Measurements from ENCODE around the gene IDH2. TPM values are rescaled to one million over a fixed set of nuclear protein-coding genes. Genes with fewer than 3 reads are reported as not detected.

The IDH2 gene
- total and polyA plus RNA-seq, 2 of the 13 experiments (the other 11 are each of a cell fraction or from before 2014, with no cell fraction given), result 121 to 145 TPM

DNA sequence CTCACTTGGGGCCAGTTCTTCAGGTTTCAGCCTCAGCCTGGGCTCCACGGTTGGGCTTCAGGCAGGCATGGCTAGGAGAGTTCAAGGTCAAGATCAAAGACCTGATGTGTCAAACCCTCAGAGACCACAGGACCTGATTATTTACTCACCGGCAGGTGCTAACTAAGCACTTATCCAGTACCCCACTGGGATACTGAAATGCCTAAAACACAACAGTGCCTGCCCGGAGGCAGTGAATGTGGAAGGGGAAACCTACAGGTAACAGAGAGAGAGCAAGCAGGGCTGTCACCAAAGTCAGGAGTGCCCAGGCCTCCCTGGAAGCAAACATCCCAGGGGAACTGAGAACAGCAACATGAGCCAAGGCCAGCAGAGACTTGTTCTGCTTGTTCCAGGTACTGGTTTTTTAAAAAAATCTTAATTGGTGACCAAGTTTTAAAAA, 6.7 kb downstream of the IDH2 start (continued):
- 0 out of 2 replicates have a peak, but pooled peaks have one; percentile 12 for TF ChIP-seq FOXK1 (CRISPR knock-in tag; IDR thresholded peaks at IDR 0.05; ENCODE audit: borderline replicate concordance, low read depth)
- TF ChIP-seq, protein P1, sequence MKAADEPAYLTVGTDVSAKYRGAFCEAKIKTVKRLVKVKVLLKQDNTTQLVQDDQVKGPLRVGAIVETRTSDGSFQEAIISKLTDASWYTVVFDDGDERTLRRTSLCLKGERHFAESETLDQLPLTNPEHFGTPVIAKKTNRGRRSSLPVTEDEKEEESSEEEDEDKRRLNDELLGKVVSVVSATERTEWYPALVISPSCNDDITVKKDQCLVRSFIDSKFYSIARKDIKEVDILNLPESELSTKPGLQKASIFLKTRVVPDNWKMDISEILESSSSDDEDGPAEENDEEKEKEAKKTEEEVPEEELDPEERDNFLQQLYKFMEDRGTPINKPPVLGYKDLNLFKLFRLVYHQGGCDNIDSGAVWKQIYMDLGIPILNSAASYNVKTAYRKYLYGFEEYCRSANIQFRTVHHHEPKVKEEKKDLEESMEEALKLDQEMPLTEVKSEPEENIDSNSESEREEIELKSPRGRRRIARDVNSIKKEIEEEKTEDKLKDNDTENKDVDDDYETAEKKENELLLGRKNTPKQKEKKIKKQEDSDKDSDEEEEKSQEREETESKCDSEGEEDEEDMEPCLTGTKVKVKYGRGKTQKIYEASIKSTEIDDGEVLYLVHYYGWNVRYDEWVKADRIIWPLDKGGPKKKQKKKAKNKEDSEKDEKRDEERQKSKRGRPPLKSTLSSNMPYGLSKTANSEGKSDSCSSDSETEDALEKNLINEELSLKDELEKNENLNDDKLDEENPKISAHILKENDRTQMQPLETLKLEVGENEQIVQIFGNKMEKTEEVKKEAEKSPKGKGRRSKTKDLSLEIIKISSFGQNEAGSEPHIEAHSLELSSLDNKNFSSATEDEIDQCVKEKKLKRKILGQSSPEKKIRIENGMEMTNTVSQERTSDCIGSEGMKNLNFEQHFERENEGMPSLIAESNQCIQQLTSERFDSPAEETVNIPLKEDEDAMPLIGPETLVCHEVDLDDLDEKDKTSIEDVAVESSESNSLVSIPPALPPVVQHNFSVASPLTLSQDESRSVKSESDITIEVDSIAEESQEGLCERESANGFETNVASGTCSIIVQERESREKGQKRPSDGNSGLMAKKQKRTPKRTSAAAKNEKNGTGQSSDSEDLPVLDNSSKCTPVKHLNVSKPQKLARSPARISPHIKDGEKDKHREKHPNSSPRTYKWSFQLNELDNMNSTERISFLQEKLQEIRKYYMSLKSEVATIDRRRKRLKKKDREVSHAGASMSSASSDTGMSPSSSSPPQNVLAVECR (CRISPR knock-in tag; IDR thresholded peaks at IDR 0.05; ENCODE audit: borderline replicate concordance), result peak; percentile 30; the same call in 1 of the 2 replicates
- 0 out of 2 replicates have a peak, but pooled peaks have one; percentile 26 for TF ChIP-seq SMAD3 (CRISPR knock-in tag; IDR thresholded peaks at IDR 0.05)
- peak in 1 of 2 experiments; percentile 43; a peak in 1 of 4 replicates for TF ChIP-seq KLF16 (CRISPR knock-in tag; IDR thresholded peaks at IDR 0.05)
- TF ChIP-seq, protein P2, sequence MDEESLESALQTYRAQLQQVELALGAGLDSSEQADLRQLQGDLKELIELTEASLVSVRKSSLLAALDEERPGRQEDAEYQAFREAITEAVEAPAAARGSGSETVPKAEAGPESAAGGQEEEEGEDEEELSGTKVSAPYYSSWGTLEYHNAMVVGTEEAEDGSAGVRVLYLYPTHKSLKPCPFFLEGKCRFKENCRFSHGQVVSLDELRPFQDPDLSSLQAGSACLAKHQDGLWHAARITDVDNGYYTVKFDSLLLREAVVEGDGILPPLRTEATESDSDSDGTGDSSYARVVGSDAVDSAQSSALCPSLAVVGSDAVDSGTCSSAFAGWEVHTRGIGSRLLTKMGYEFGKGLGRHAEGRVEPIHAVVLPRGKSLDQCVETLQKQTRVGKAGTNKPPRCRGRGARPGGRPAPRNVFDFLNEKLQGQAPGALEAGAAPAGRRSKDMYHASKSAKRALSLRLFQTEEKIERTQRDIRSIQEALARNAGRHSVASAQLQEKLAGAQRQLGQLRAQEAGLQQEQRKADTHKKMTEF (CRISPR knock-in tag; IDR thresholded peaks at IDR 0.05), result peak; percentile 41; the same call in 1 of the 2 replicates
- TF ChIP-seq, protein P3, sequence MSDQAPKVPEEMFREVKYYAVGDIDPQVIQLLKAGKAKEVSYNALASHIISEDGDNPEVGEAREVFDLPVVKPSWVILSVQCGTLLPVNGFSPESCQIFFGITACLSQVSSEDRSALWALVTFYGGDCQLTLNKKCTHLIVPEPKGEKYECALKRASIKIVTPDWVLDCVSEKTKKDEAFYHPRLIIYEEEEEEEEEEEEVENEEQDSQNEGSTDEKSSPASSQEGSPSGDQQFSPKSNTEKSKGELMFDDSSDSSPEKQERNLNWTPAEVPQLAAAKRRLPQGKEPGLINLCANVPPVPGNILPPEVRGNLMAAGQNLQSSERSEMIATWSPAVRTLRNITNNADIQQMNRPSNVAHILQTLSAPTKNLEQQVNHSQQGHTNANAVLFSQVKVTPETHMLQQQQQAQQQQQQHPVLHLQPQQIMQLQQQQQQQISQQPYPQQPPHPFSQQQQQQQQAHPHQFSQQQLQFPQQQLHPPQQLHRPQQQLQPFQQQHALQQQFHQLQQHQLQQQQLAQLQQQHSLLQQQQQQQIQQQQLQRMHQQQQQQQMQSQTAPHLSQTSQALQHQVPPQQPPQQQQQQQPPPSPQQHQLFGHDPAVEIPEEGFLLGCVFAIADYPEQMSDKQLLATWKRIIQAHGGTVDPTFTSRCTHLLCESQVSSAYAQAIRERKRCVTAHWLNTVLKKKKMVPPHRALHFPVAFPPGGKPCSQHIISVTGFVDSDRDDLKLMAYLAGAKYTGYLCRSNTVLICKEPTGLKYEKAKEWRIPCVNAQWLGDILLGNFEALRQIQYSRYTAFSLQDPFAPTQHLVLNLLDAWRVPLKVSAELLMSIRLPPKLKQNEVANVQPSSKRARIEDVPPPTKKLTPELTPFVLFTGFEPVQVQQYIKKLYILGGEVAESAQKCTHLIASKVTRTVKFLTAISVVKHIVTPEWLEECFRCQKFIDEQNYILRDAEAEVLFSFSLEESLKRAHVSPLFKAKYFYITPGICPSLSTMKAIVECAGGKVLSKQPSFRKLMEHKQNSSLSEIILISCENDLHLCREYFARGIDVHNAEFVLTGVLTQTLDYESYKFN (CRISPR knock-in tag; conservative IDR thresholded peaks at IDR 0.05), result peak; percentile 38; the same call in 1 of the 2 replicates
- peak; percentile 94 for TF ChIP-seq RARA (CRISPR knock-in tag; IDR thresholded peaks at IDR 0.05)
- TF ChIP-seq ZSCAN29 (CRISPR knock-in tag; conservative IDR thresholded peaks at IDR 0.05), result no peak
- peak; percentile 61 for TF ChIP-seq BCL6 (CRISPR knock-in tag; IDR thresholded peaks at IDR 0.05)
- TF ChIP-seq ZNF614 (CRISPR knock-in tag; IDR thresholded peaks at IDR 0.05; ENCODE audit: borderline replicate concordance), result peak; percentile 60; the same call in 1 of the 2 replicates
- peak; percentile 70 for TF ChIP-seq SAP130 (CRISPR knock-in tag; IDR thresholded peaks at IDR 0.05; ENCODE audit: low read depth)
- no peak for TF ChIP-seq HMGA1 (CRISPR knock-in tag; conservative IDR thresholded peaks at IDR 0.05)
- TF ChIP-seq KMT2A (CRISPR knock-in tag; IDR thresholded peaks at IDR 0.05), result no peak
- peak; percentile 55 for TF ChIP-seq FOSL2 (CRISPR knock-in tag; IDR thresholded peaks at IDR 0.05)
- 0 out of 2 replicates have a peak, but pooled peaks have one; percentile 25 for TF ChIP-seq HDAC1 (CRISPR knock-in tag; IDR thresholded peaks at IDR 0.05)
- peak; percentile 37; the same call in 1 of the 2 replicates for TF ChIP-seq YEATS2 (CRISPR knock-in tag; IDR thresholded peaks at IDR 0.05; ENCODE audit: borderline replicate concordance)
- TF ChIP-seq POLR2AphosphoS5 (IDR thresholded peaks at IDR 0.05; ENCODE audit: low read depth, low read length), result 0 out of 2 replicates have a peak, but pooled peaks have one; percentile 19
- TF ChIP-seq POLR2A (IDR thresholded peaks at IDR 0.05; ENCODE audit: insufficient read depth in 1 of 2, low read depth in 2 of 2, low read length in 2 of 2), result no peak
